MM.1S (cell line): ENCODE data around the gene PLOD3.

Source experiments
- CTCF ChIP-seq: fragments of 300-600 bp; sonication (generic); IDR thresholded peaks from 2 replicates; pipeline ENCODE4 v1.5.1; 2016; ENCODE audit warnings: antibody characterized with exemption, low read length, mixed read lengths
- EZH2phosphoT487 ChIP-seq: fragments of 300-600 bp; sonication (generic); IDR thresholded peaks from 2 replicates; pipeline ENCODE4 v1.6.1; 2018; ENCODE audit warnings: antibody characterized with exemption, low read length

GRCh38 chr7:101161692-101162471, 55.5 kb downstream of the PLOD3 start:
- no peak for TF ChIP-seq CTCF
- no peak for TF ChIP-seq EZH2phosphoT487
